CD4-positive, alpha-beta T cell treated with Interferon alpha-2 for 1 hour (primary cell): ENCODE measurements around the gene ZNF813.

ENCODE experiments used
- DNase-seq, 2 donors: peaks; one replicate each; pipeline ENCODE4 v3.0.0-alpha.2; 2020 to 2022

The ZNF813 gene

GRCh38 chr19:53521373-53522202, 54.1 kb downstream of the ZNF813 start:
- no peak for DNase-seq

- no peak for DNase-seq
These were observed 58.4 kb downstream of the ZNF813 start for GRCh38 chr19:53525922-53526321.

- DNase-seq: no peak
These were observed 63.1 kb downstream of the ZNF813 start for GRCh38 chr19:53530622-53531021.

- no peak for DNase-seq
These were observed 63.9 kb downstream of the ZNF813 start for GRCh38 chr19:53531457-53531856.

GRCh38 chr19:53532362-53532761, 64.8 kb downstream of the ZNF813 start:
- no peak for DNase-seq

GRCh38 chr19:53536225-53536548, 68.7 kb downstream of the ZNF813 start:
- no peak for DNase-seq

- DNase-seq: peak in 1 of 2 donors; percentile 33
These were observed 69.6 kb downstream of the ZNF813 start for GRCh38 chr19:53537121-53537520.

- DNase-seq: peak; percentile 93 to 94
These were observed 70.2 kb downstream of the ZNF813 start, which contains the start of gene ZNF331 for GRCh38 chr19:53537521-53538377. ZNF331 (plus strand) TSS chr19:53538145; CDS start chr19:53569377, 31,232 bp downstream.

GRCh38 chr19:53538378-53539109, 71.0 kb downstream of the ZNF813 start:
- no peak for DNase-seq

- no peak for DNase-seq
These were observed 72.6 kb downstream of the ZNF813 start for GRCh38 chr19:53540091-53540490.

- no peak for DNase-seq
These were observed 74.4 kb downstream of the ZNF813 start for GRCh38 chr19:53541971-53542370.

GRCh38 chr19:53545271-53546065, 77.9 kb downstream of the ZNF813 start:
- no peak for DNase-seq
